NCI-H748 (cell line): ENCODE results near the gene ULK1.

Experiments
- DNase-seq: peaks from one replicate; lab custom pipeline; 2025; ENCODE audit not compliant: unreplicated experiment; lab: John Stamatoyannopoulos, UW

Gene ULK1

DNA sequence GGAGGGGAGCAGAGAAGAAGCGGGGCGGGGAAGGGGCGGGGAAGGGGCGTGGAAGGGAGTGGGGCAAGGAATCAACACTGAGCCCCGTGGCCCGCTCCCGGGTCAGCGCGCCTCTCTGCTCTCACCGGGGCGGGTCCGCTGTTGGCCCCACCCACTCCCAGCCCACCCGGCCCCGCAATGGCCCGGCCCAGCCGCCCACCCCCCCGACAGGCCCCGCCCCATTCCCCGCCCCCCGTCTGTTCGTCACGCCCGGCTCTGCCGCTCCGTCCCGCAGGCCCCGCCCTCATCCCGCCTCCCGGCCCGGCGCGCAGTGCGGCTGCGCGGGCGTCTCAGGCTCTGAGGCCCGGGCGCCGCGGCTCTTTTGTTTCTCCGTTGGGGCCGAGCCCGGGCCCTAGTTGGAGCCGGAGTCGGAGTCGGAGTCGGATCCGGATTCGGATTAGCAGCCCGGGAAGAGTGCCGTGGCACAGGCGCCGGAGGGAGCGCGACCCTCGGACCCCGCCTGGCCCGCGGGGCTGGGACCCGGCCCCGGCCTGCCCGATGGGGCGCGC, at the start of gene ULK1:
Gene ULK1 (plus strand): TSS at position 310 of the 548 bp plus-strand sequence. CDS start 380 bp downstream, outside the sequence.
- DNase-seq = peak; percentile 95

DNA sequence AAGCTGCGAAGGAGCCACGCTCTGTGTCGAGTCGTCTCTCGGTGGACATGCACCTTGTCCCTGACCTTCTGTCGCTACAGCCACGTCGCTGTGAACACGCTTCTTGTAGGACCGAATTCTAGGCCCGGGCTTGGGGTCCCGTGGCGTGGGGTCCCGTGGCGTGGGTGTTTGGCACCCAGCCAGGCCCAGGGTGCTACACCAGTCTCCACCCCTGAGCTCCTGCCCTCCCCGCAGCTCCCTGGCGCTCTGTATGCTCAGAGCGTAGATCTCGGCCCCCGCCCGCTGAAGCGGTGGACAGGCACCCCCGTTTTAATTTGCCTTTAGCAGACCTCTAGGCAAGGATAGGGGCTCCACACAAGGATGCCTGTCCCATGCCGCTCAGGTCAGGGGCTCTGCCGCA, 49.8 kb upstream of the ULK1 start:
- DNase-seq = no peak

DNA sequence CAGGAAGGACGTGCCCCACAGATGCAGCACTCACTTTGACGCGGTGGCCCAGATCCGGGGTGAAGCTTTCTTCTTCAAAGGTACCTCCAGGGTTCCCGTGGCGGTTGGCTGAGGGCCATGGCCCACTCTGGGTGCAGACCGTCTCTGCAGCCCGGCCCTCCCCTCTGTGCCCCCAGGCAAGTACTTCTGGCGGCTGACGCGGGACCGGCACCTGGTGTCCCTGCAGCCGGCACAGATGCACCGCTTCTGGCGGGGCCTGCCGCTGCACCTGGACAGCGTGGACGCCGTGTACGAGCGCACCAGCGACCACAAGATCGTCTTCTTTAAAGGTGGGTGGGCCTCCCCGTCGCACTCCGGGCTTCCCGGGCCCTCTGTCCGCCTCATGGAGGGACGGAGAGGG, 49.3 kb upstream of the ULK1 start:
- no peak for DNase-seq

DNA sequence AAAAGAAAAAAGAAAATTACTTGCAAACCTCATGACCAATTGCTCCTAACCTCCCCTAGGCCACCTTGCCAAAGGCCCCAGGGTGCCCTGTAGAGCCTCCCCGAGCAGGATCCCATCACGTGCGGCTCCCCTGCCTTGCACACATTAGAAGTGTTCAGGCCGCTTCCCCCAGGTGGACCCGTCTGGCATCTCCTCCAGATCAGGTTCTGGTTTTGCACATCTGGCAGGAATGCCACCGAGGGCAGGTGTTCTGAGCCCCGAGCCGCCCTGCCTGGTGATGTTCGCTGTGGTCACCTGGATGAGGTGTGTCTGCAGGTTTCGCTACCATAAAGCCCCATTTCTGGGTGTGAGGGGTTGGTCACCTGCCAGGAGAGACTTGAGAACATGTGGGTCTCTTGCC, 47.0 kb upstream of the ULK1 start:
- DNase-seq = no peak

DNA sequence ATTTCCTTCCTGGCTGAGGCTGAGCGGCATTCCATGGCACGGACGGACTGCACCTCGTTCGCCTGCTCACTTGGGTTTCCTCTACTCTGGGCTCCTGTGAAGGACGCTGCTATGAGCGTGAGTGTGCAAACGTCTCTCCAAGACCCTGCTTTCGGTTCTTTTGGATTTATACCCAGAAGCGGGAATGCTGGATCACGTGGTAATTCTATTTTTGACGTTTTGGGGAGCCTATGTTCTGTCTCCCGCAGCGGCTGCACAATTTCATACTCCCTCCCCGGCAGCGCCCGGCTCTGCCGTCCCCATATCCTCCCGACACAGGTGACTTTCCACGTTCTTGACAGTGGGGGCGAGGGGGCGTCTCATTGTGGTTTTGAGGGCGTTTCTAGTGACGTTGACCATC, 45.7 kb upstream of the ULK1 start:
- DNase-seq = no peak

DNA sequence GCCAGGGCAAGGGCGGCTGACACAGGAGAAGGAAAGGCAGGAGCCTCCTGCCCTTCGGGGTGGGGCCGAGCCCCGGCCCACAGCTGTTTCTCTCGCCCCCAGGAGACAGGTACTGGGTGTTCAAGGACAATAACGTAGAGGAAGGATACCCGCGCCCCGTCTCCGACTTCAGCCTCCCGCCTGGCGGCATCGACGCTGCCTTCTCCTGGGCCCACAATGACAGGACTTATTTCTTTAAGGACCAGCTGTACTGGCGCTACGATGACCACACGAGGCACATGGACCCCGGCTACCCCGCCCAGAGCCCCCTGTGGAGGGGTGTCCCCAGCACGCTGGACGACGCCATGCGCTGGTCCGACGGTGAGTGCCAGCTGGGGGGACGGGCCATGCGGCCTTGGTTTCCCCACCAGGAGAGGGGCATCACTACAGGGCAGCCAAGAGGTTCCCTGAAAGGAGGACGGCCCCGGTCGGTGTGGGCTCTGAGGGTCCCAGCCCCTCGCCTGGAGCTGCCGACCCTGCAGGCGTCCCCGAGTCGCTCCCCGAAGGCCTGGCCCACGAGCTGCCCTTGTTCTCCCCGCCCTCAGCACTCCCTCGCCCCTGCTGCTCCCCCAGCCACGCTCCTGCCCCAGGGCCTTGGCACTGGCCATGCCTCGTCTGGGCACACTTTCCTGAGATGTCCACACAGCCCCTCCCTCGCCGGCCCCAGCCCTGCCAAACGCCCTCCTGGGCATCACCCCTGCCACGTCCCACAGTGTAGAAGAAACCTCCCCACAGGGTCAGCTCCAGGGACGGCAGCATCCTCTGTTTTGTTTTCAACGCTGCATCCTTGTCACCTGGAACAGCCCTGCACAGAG, 44.5 kb upstream of the ULK1 start:
- DNase-seq = no peak

DNA sequence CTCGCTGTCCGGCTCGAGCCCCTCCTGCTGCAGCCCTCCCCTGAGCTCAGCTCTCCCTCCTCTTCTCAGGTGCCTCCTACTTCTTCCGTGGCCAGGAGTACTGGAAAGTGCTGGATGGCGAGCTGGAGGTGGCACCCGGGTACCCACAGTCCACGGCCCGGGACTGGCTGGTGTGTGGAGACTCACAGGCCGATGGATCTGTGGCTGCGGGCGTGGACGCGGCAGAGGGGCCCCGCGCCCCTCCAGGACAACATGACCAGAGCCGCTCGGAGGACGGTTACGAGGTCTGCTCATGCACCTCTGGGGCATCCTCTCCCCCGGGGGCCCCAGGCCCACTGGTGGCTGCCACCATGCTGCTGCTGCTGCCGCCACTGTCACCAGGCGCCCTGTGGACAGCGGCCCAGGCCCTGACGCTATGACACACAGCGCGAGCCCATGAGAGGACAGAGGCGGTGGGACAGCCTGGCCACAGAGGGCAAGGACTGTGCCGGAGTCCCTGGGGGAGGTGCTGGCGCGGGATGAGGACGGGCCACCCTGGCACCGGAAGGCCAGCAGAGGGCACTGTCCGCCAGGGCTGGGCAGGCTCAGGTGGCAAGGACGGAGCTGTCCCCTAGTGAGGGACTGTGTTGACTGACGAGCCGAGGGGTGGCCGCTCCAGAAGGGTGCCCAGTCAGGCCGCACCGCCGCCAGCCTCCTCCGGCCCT, 43.4 kb upstream of the ULK1 start:
- peak; percentile 71 for DNase-seq

DNA sequence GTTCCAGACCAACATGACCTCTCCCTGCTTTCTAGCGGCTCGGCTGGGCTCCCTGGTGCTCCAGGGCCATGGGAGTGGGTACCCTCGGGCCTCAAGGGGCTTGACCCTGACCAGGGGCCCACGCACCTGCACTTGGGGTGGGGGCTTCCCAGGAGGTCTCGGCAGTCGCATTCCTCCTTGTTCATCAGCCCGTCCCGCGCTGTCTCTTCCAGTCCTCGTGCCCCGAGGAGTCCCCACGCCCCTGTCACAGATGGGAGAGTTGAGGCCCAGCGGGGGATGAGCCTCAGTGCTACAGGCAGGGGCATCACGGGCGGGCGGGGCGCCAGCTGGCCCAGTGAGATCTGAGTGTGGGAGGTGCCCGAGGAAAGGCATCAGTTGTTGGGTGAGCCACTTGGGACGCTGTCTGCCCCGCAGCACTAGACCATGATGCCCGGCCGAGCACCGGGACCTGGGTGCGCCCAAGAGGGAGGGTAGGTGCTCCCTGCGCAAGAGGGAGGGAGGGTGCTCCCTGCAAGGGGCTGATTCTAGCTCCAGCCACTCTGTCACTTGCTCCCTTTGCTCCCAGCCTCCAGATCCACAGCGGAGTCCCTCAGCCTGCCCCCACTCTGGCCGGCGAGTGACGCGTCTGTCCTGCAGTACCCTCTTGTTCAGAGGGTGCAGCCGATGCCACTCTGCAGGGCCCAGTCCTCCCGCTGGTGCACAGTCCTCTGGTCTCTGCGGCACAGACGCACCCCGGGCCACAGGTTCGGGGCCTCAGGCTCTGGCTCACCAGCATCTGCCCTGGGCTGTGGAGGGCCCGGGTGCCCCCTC, 42.5 kb upstream of the ULK1 start:
- DNase-seq = no peak

DNA sequence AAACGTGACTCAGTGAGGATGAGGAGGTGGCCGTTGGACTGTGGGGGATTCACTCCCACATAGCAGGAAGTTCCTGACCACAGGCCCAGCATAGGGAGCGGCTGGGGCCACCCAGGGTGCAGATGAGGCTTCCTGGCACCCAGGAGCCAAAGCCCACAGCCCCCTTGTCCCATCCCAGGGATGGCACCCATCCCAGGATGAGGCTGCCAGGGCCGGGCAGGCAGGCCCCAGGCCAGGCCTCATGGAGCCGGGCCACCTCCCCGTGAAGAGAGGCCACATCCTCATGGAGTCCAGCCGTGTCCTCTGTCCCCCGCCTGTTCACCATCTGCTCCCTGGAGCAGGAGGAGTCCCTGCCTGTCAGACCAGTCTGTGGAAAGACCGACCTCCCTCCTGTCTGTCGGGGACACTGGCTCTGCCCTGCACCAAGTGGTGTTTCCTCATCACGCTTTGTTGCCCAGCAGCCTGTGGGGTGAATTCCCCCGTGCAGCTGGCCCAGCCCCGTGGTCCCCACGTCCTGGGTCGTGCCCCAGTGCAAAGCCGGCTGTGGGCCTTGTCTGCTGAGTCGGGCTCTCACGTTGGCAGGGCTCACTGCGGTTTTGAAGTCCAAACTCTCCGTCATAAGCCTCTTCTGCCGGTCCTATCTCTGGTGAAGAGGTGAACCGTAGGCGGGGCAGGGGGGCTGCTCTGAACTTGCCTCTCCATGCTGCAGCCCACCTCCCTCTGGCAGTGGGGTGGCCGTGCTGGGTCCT, 41.7 kb upstream of the ULK1 start:
- DNase-seq = no peak

DNA sequence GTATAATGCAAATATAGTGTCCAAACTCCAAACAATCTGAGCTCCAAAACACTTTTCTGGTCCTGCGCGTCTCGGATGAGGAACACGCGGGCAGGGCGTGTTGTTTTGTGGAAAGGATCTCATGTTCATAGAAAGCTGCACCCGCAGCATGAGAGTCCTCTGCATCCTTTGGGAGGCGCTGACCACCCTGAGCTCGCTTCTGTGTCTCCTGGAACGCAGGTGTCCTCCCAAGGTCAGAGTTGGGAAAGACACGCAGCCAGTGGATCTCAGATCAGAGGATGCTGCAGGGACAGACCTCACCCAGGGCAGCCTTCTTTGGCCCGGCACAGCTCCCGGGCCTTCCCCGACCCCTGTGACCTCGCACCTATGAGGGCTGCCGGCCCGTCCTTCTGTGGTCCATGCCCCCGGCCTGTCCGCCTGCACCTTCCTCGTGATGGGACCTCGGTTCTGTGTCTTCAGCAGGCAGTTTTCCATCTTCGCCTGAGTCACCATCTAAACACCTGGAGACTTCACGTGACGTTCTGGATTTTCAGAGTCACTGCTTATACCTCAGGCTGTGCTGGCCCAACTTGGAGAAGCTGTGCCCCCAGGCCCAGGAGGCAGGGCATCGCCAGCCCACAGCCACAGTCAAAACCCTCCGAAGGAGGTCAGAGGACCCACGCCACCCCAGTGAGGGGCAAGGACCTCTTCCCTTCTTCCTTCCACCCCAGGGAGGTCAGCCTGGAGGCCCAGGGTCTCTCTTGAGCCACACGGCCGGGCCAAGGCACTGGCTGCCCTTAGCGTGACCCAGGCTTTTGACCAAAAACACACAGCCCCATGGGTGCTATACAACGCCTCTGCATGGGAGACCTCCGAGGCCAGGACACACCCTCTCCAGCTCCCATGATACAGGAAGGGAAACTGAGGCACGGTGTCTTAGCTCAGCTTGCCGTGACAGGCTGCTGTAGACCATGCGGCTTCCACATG, 40.3 kb upstream of the ULK1 start:
- no peak for DNase-seq

DNA sequence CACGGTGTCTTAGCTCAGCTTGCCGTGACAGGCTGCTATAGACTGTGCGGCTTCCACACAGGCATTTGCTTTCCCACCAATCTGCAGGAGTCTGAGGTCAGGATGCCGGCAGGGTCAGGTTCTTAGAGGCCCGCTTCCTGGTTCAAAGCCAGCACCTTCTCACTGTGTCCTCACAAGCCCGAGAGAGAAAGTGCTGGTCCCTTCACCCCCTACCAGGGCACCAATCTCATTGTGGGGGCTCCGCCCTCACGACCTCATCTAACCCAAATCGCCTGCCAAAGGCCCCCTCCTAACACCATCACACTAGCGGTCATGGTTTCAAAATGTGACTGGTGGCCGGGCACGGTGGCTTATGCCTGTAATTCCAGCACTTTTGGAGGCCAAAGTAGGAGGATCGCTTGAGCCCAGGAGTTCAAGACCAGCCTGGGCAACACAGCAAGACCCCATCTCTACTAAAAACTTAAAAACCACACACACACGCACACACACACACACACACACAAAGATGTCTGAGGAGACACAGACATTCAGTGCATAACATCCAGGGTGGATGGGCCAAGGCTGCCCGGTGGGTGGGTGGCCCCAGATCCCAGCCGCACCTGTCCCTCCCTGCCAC, 39.5 kb upstream of the ULK1 start:
- no peak for DNase-seq

DNA sequence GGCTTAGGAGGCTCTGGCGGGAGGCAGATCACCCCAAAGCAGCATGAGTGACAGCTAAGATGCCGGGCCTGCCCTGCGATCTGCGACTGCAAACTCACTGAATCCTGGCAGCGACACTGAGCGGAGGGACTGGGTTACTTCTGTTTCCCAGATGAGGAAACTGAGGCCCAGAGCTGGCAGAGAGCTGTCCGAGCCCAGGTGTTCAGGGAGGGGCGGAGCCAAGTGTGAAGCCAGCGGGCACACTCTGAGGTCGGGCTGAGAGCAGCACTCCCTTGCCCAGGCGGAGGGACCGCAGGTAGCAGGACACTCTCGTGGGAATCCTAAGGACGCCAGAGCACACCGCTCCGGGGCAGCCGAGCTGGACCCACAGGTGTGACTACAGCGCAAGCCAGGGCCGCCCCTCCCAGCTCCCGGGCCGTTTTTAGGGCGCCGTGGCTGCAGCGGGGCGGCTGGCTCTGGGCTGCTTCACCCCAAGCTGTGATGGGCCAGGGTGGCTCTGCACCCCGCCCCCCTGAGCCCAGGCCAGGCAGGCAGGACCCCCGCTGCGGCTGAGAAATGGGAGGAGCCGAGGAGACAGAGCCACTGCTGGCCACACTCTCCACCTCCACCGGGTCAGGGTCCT, 38.8 kb upstream of the ULK1 start:
- DNase-seq = no peak

DNA sequence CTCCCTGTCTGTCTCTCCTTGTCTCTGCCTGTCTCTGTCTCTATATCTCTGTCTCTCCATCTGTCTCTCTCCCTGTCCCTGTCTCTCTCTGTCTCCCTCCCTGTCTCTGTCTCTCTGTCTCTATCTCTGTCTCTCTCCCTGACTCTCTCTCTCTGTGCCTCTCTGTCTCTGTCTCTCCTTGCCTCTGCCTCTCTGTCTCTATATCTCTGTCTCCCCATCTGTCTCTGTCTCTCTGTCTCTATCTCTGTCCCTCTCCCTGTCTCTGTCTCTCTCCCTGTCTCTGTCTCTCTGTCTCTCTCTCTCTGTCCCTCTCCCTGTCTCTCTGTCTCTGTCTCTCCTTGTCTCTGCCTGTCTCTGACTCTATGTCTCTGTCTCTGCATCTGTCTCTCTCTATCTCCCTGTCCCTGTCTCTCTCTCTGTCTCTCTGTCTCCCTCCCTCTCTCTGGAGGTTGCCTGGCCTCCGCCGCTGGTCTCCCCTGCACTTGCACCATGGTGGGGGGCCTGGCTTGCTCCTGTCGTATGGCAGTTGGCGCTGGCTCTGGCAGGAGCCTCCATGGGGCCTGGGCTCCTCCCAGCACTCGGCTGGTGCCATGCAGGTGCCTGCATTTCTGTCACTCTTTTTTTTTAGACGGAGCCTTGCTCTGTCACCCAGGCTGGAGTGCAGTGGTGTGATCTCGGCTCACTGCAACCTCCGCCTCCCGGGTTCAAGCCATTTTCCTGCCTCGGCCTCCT, 37.9 kb upstream of the ULK1 start:
- no peak for DNase-seq

DNA sequence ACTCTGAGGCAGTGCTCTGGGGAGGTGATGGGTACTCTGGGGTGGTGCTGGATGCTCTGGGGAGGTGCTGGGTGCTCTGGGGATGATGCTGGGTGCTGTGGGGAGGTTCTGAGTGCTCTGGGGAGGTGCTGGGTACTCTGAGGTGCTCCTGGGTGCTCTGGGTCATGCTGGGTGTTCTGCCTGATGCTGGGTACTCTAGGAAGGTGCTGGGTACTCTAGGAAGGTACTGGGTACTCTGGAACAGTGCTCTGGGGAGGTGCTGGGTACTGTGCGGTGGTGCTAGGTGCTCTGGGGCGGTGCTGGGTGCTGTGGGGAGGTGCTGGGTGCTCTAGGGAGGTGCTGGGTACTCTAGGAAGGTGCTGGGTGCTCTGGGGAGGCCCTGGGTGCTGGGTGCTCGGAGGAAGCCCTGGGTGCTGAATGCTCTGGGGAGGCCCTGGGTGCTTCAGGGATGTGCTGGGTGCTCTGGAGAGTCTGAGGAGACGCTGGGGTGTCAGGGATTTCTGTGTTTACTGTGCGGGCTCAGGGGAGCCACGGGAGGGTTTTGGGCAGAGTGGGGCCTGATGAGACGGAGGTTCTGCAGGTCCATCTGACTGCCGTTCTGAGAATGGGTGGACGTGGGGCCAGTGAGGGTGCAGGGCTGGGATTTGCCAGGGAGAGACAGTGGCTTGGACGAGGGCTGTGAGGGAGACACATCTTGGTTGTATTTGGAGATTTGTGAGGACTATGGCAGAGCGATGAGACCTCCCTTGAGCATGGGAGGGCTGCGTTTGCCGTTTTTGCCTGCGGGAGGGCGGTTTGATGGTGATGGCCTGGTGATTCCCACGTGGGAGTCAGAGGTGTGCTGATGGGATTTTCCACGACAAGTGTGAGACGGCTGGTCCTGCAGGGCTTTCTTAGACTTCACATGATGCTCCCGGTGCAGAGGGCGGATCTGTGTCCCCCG, 36.2 kb upstream of the ULK1 start:
- no peak for DNase-seq

DNA sequence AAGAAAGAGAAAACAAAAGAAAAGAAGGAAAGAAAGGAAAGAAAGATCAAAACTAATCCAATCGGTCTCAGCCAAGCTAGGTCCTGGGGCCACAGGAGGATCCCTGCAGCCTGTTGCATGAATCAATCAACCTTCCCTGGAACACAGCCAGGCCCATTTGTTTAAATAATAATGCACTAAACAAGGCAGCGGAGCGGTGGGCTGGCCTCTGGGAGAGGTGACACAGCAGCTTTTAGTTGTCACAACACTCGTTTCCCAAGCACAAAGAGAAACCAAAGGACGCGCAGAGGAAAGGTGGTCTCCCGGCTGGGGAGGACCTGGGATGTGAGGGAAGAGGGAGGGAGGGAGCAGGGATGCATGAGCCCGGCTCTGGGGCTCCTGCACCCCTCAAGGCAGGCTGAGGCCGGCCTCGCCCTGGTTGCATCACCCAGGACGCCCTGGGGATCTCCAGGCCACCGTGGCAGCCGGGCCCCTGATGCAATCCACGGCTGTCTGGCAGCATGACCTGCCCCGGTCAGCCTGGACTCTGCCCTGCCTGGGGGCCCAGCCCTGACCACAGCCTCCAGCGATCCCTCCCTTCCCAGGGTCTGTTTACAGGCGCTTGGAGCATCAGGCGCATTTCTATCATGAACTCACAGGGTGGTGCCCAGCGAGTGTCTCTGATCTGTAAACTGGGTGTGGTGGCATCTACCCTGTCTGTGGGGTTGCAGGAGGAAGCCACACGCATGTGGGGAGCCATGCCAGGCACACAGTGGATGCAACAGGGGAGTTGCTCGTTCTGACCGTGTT, 33.8 kb upstream of the ULK1 start:
- DNase-seq = peak; percentile 93
